Osteoblast (primary cell): ENCODE results near the gene LCLAT1. TPM values are rescaled to one million over a fixed set of nuclear protein-coding genes. Genes with fewer than 3 reads are reported as not detected.
"Not testable (repeated sequence)": the region's sequence is repeated elsewhere in the genome, so short reads cannot be mapped to it uniquely, and the experiment has no call there.

Source experiments
- DNase-seq: peaks from one replicate; pipeline ENCODE4 v3.0.0; 2011; ENCODE audit warnings: low spot score, mixed read lengths; ENCODE audit not compliant: insufficient read length; ENCODE audit errors: missing footprints
- H2AFZ ChIP-seq: 2 replicates; pipeline ENCODE4 v1.6.0; 2011; ENCODE audit warnings: mild to moderate bottlenecking, low read length
- H3K27ac ChIP-seq: 2 replicates; pipeline ENCODE4 v1.5.1; 2011; ENCODE audit warnings: mild to moderate bottlenecking, low read depth, low read length, moderate library complexity
- H3K27me3 ChIP-seq: 2 replicates; pipeline ENCODE4 v1.6.0; 2012; ENCODE audit warnings: mild to moderate bottlenecking, control low read depth, inconsistent platforms, low read length, moderate library complexity; ENCODE audit not compliant: insufficient read depth
- H3K36me3 ChIP-seq: 2 replicates; pipeline ENCODE4 v1.5.1; 2011; ENCODE audit warnings: mild to moderate bottlenecking, low read length, control low read depth, moderate library complexity; ENCODE audit not compliant: insufficient read depth
- H3K4me1 ChIP-seq: 2 replicates; pipeline ENCODE4 v1.5.1; 2011; ENCODE audit warnings: mild to moderate bottlenecking, low read length, control low read depth, moderate library complexity; ENCODE audit not compliant: insufficient read depth
- H3K4me2 ChIP-seq: 2 replicates; pipeline ENCODE4 v1.6.0; 2011; ENCODE audit warnings: mild to moderate bottlenecking, low read length; ENCODE audit not compliant: insufficient read depth
- H3K4me3 ChIP-seq: fragments of 200-600 bp; sonication (generic); 3 replicates; pipeline ENCODE4 v1.5.1; 2012; ENCODE audit warnings: mild to moderate bottlenecking, low read length, inconsistent platforms; ENCODE audit not compliant: insufficient read depth
- H3K79me2 ChIP-seq: 2 replicates; pipeline ENCODE4 v1.6.0; 2012; ENCODE audit warnings: mild to moderate bottlenecking, low read length, control low read depth, inconsistent platforms; ENCODE audit not compliant: insufficient read depth
- H3K9me3 ChIP-seq: 2 replicates; pipeline ENCODE4 v1.5.1; 2011; ENCODE audit warnings: low read depth, low read length, control low read depth
- H4K20me1 ChIP-seq: 2 replicates; pipeline ENCODE4 v1.6.0; 2012; ENCODE audit warnings: mild to moderate bottlenecking, low read length, control low read depth; ENCODE audit not compliant: insufficient read depth
- total RNA-seq: library from RNA; depleted of rRNA; stranded (reverse); fragments of >200 nt; gene quantifications from 2 replicates; pipeline ENCODE4 v1.2.3, GENCODE V29; 2012
- TF ChIP-seq, protein P1 (sequence below): IDR thresholded peaks from 2 replicates; pipeline ENCODE4 v1.5.1; 2011; ENCODE audit warnings: mild to moderate bottlenecking, low read depth, low read length, moderate library complexity; ENCODE audit errors: extremely low read depth

Gene LCLAT1
- total RNA-seq, 1 donor, result 29.7 TPM

DNA sequence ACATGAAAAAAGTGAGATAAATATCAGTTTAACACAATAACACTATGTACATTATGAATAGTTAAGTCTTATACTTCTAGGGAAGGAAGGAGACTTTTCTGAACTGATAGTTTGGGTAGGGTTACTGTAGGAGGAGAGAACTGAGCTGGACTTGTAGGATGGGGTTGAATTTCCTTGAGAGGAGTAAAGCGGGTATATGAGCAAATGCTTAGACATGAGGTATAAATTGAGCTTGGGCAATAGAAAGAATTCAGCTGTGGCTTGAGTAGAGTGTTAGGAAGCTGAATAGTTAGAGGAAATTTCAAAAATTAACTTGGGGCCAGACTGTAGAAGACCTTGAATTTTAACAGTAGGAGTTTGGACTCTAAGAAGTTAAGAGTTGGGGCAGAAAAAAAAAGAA lies 45.1 kb downstream of the LCLAT1 start:
- H4K20me1 ChIP-seq, result peaks cover 3% of the 10 kb centered on the region
- no peak overlapping the region for H3K4me2 ChIP-seq
- H3K36me3 ChIP-seq, result no peaks in the 10 kb centered on the region
- H3K4me3 ChIP-seq, result no peak overlapping the region
- no peak for DNase-seq
- no peak overlapping the region for H3K27ac ChIP-seq
- H3K27me3 ChIP-seq, result no peaks in the 10 kb centered on the region
- no peak overlapping the region for H2AFZ ChIP-seq
- peaks cover 9% of the 10 kb centered on the region for H3K4me1 ChIP-seq
- no peaks in the 10 kb centered on the region for H3K9me3 ChIP-seq
- peaks cover 11% of the 10 kb centered on the region for H3K79me2 ChIP-seq
- TF ChIP-seq, protein P1, sequence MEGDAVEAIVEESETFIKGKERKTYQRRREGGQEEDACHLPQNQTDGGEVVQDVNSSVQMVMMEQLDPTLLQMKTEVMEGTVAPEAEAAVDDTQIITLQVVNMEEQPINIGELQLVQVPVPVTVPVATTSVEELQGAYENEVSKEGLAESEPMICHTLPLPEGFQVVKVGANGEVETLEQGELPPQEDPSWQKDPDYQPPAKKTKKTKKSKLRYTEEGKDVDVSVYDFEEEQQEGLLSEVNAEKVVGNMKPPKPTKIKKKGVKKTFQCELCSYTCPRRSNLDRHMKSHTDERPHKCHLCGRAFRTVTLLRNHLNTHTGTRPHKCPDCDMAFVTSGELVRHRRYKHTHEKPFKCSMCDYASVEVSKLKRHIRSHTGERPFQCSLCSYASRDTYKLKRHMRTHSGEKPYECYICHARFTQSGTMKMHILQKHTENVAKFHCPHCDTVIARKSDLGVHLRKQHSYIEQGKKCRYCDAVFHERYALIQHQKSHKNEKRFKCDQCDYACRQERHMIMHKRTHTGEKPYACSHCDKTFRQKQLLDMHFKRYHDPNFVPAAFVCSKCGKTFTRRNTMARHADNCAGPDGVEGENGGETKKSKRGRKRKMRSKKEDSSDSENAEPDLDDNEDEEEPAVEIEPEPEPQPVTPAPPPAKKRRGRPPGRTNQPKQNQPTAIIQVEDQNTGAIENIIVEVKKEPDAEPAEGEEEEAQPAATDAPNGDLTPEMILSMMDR, result no peak

DNA sequence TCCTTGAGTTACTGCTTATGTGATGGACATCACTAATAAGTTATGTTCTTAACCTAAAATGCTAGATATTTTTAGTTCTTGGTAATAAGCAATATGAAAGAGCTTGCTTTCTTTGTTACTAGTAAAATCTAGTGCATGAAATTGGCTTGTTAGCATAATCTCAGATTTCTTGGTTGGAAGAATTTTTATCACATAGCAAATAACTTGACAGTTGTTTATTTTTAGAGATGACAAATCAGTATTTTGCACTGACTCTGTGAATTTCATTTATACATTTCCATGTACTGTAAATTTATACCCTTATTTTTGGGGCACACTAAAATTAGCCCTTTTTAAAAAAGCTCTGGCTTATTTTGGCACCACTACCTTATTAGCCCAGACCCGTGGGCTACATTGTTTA lies 45.6 kb downstream of the LCLAT1 start:
- Histone ChIP-seq H3K27ac (no peak overlapping the region), H3K79me2 (peaks cover 10% of the 10 kb centered on the region), H3K27me3 (no peaks in the 10 kb centered on the region), H3K36me3 (no peaks in the 10 kb centered on the region), H4K20me1 (peaks cover 1% of the 10 kb centered on the region), H3K9me3 (no peaks in the 10 kb centered on the region), H3K4me3 (no peak overlapping the region), H2AFZ (no peak overlapping the region), H3K4me1 (peaks cover 7% of the 10 kb centered on the region), H3K4me2 (no peak overlapping the region)
- DNase-seq, result peak; percentile 38
- TF ChIP-seq, protein P1, result no peak

DNA sequence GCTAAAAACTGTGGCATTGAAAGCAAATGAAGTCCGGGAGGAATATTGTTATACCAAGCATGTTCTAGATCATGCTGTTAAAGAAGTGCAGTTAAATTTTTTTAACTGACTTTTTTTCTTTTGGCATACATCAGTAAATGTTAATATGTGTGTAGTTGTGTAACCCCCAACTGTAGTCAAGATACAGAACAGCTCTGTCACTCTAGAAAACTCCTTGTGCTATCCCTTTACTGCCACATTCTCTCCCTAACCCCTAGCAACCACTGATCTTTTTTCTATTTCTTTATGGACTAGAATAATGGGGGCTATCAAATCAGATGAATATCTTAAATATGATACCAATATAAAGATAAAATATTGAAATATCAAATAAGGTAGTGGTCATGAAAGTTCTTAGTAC lies 46.4 kb downstream of the LCLAT1 start:
- no peak overlapping the region for H3K4me2 ChIP-seq
- H3K9me3 ChIP-seq, result no peaks in the 10 kb centered on the region
- no peak for DNase-seq
- peaks cover 3% of the 10 kb centered on the region for H3K4me1 ChIP-seq
- no peaks in the 10 kb centered on the region for H3K36me3 ChIP-seq
- TF ChIP-seq, protein P1, result no peak
- H4K20me1 ChIP-seq, result no peaks in the 10 kb centered on the region
- no peak overlapping the region for H2AFZ ChIP-seq
- no peak overlapping the region for H3K4me3 ChIP-seq
- H3K27me3 ChIP-seq, result no peaks in the 10 kb centered on the region
- no peak overlapping the region for H3K27ac ChIP-seq
- peaks cover 16% of the 10 kb centered on the region for H3K79me2 ChIP-seq

DNA sequence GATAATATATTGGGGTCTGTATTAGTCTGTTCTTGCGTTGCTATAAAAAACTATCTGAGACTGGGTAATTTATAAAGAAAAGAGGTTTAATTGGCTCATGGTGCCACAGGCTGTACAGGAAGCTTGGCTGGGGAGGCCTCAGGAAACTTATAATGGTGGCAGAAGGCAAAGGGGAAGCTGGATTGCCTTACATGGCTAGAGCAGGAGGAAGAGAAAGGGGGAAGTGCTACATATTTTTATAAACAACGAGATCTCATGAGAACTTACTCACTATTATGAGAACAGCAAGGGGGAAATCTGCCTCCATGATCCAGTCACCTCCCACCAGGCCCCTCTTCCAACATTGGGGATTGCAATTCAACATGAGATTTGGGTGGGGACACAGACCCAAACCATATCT lies 48.9 kb downstream of the LCLAT1 start:
- peaks cover 18% of the 10 kb centered on the region for H3K79me2 ChIP-seq
- DNase-seq, H3K4me2 ChIP-seq, H4K20me1 ChIP-seq, H3K4me1 ChIP-seq, H3K27ac ChIP-seq, H3K4me3 ChIP-seq, H3K27me3 ChIP-seq, H3K36me3 ChIP-seq, H3K9me3 ChIP-seq, H2AFZ ChIP-seq: not testable (repeated sequence)
